GM12864 (cell line): ENCODE measurements around the gene TMEM59L.

Source experiments
- DNase-seq: peaks from one replicate; pipeline ENCODE4 v3.0.0-alpha.2; 2011; ENCODE audit warnings: low read depth
- H3K4me3 ChIP-seq: 2 replicates; pipeline ENCODE4 v1.5.1; 2011; ENCODE audit warnings: mild to moderate bottlenecking, low read depth, low read length, control low read depth
- CTCF ChIP-seq: IDR thresholded peaks from 2 replicates; pipeline ENCODE4 v1.5.1; 2011; ENCODE audit warnings: low read depth, mild to moderate bottlenecking, moderate library complexity, low read length, control low read depth, inconsistent platforms; ENCODE audit errors: missing control alignments

TMEM59L gene

GRCh38 chr19:18667531-18668251, 55.0 kb downstream of the TMEM59L start:
- no peak overlapping the region for H3K4me3 ChIP-seq
- no peak for TF ChIP-seq CTCF
- no peak for DNase-seq

- no peak for DNase-seq
- TF ChIP-seq CTCF = no peak
Measured at GRCh38 chr19:18668252-18668631, 55.6 kb downstream of the TMEM59L start.

DNA sequence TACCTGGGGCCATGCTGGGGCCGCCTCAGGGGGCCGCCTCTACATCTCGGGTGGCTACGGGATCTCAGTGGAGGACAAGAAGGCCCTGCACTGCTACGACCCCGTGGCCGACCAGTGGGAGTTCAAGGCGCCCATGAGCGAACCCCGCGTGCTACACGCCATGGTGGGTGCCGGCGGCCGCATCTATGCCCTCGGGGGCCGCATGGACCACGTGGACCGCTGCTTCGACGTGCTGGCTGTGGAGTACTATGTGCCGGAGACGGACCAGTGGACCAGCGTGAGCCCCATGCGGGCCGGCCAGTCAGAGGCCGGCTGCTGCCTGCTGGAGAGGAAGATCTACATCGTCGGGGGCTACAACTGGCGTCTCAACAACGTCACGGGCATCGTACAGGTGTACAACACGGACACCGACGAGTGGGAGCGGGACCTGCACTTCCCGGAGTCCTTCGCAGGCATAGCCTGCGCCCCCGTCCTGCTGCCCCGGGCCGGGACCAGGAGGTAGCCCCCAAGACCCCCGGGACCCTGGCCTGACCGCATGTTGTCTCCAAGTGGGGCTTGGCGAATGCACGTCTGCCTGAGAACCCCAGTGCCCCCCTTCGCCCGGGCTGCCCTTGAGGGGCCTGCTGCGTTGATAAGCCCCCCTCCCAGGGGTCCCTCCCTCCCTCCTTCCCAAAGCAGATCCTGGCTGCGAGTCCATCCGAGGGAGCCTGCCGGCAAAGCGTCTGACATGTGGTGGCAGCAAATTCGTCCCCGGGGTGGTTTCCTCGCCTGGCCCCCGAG, 56.3 kb downstream of the TMEM59L start:
- no peak overlapping the region for H3K4me3 ChIP-seq
- TF ChIP-seq CTCF = no peak
- DNase-seq = no peak

More at GRCh38 chr19:18668252-18668631, 55.6 kb downstream of the TMEM59L start:
- H3K4me3 ChIP-seq = no peak overlapping the region

GRCh38 chr19:18669524-18669817, 56.8 kb downstream of the TMEM59L start:
- DNase-seq = no peak
- TF ChIP-seq CTCF = no peak
- H3K4me3 ChIP-seq = no peak overlapping the region

GRCh38 chr19:18669883-18670282, 57.2 kb downstream of the TMEM59L start:
- no peak overlapping the region for H3K4me3 ChIP-seq
- no peak for TF ChIP-seq CTCF
- no peak for DNase-seq

DNA sequence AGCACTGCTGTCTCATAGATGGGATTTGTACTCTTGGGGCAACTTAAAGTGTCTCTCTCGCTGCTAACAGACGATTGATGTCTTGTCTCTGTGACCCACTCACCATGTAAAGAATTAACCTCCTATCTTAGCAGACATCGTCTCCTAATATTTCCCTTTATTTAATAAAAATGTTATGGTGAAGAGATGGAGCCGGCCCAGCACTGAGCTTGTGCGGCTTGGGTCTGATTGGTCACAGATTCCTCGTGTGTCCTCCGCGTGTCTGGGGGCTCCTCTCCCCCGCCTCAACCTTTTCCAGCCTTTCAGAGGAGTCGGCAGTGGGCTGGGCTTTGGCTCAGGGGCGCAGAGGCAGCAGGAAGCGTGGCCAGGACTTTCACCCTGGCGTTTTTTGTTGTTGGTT, 57.6 kb downstream of the TMEM59L start:
- no peak for TF ChIP-seq CTCF
- no peak for DNase-seq
- H3K4me3 ChIP-seq = no peak overlapping the region
